Neural cell (in vitro differentiated cells): ENCODE data around the gene ATXN10. TPM values are rescaled to one million over a fixed set of nuclear protein-coding genes. Genes with fewer than 3 reads are reported as not detected.

Source experiments
- H2AFZ ChIP-seq: fragments of 200-600, 300-800 bp; sonication (generic), shearing (Covaris generic); 2 replicates; pipeline ENCODE4 v1.6.0; 2014; ENCODE audit warnings: low read depth, mild to moderate bottlenecking, antibody characterized with exemption, low read length, moderate library complexity
- H3F3A ChIP-seq: fragments of 200-600 bp; shearing (Covaris generic); 2 replicates; pipeline ENCODE4 v1.6.1; 2016; ENCODE audit warnings: mild to moderate bottlenecking, moderate library complexity, mixed read lengths, antibody characterized with exemption, low read length; ENCODE audit not compliant: insufficient read depth, poor library complexity, severe bottlenecking
- H3K27ac ChIP-seq: fragments of 200-600, 300-800 bp; sonication (generic), shearing (Covaris generic); 2 replicates; pipeline ENCODE4 v1.5.1; 2014; ENCODE audit warnings: mild to moderate bottlenecking, low read length, moderate library complexity
- H3K27me3 ChIP-seq: fragments of 300-800, 200-600 bp; sonication (generic), shearing (Covaris generic); 2 replicates; pipeline ENCODE4 v1.6.0; 2014; ENCODE audit warnings: mild to moderate bottlenecking, low read depth, low read length, moderate library complexity; ENCODE audit not compliant: insufficient read depth
- H3K36me3 ChIP-seq: fragments of 300-800, 200-600 bp; sonication (generic), shearing (Covaris generic); 2 replicates; pipeline ENCODE4 v1.5.1; 2014; ENCODE audit warnings: mild to moderate bottlenecking, antibody characterized with exemption, low read length, moderate library complexity; ENCODE audit not compliant: insufficient read depth
- H3K4me2 ChIP-seq: fragments of 300-800, 200-600 bp; sonication (generic), shearing (Covaris generic); 2 replicates; pipeline ENCODE4 v1.6.0; 2014; ENCODE audit warnings: mild to moderate bottlenecking, low read length
- H3K4me3 ChIP-seq: fragments of 300-800, 200-600 bp; sonication (generic), shearing (Covaris generic); 2 replicates; pipeline ENCODE4 v1.5.1; 2014; ENCODE audit warnings: mild to moderate bottlenecking, low read length, moderate library complexity
- H3K79me2 ChIP-seq: fragments of 200-600 bp; shearing (Covaris generic); replicated peaks from 2 replicates; pipeline ENCODE4 v1.6.0; 2014; ENCODE audit warnings: mild to moderate bottlenecking, low read length, moderate library complexity; ENCODE audit not compliant: insufficient read depth
- H3K9ac ChIP-seq: fragments of 300-800, 200-600 bp; sonication (generic), shearing (Covaris generic); 2 replicates; pipeline ENCODE4 v1.6.1; 2016; ENCODE audit warnings: mild to moderate bottlenecking, low read length, mixed read lengths
- H3K9me2 ChIP-seq: fragments of 200-600 bp; shearing (Covaris generic); 2 replicates; pipeline ENCODE4 v1.6.1; 2016; ENCODE audit warnings: mild to moderate bottlenecking, low read length, mixed read lengths; ENCODE audit not compliant: insufficient read depth
- H3K9me3 ChIP-seq: fragments of 200-600, 300-800 bp; sonication (generic), shearing (Covaris generic); 2 replicates; pipeline ENCODE4 v1.6.1; 2016; ENCODE audit warnings: mild to moderate bottlenecking, mixed run types, low read length, moderate library complexity, mixed read lengths
- H4K20me1 ChIP-seq: fragments of 200-600 bp; shearing (Covaris generic); 2 replicates; pipeline ENCODE4 v1.6.1; 2016; ENCODE audit warnings: mild to moderate bottlenecking, mixed run types; ENCODE audit not compliant: insufficient read depth
- CTCF ChIP-seq: fragments of 450-650 bp; IDR thresholded peaks from 2 replicates; pipeline ENCODE4 v1.5.1; 2014; ENCODE audit warnings: antibody characterized with exemption, mild to moderate bottlenecking, moderate library complexity; ENCODE audit not compliant: poor library complexity, severe bottlenecking
- EP300 ChIP-seq: fragments of 450-650 bp; conservative IDR thresholded peaks from 2 replicates; pipeline ENCODE4 v1.6.1; 2014; ENCODE audit warnings: antibody characterized with exemption, mild to moderate bottlenecking, moderate library complexity; ENCODE audit not compliant: poor library complexity, severe bottlenecking
- EZH2 ChIP-seq: fragments of 200-600, 300-800 bp; shearing (Covaris generic), sonication (generic); IDR thresholded peaks from 2 replicates; pipeline ENCODE4 v1.6.1; 2014; ENCODE audit warnings: antibody characterized with exemption, low read length, borderline replicate concordance, mild to moderate bottlenecking; ENCODE audit not compliant: insufficient read depth, poor library complexity, severe bottlenecking
- POLR2AphosphoS5 ChIP-seq: IDR thresholded peaks from 2 replicates; pipeline ENCODE4 v1.6.1; 2012
- RAD21 ChIP-seq: fragments of 450-650 bp; conservative IDR thresholded peaks from 2 replicates; pipeline ENCODE4 v1.6.1; 2014; ENCODE audit warnings: antibody characterized with exemption, mild to moderate bottlenecking, moderate library complexity
- SMC3 ChIP-seq: fragments of 450-650 bp; conservative IDR thresholded peaks from 2 replicates; pipeline ENCODE4 v1.6.1; 2014; ENCODE audit warnings: antibody characterized with exemption, mild to moderate bottlenecking, moderate library complexity; ENCODE audit not compliant: poor library complexity
- TAF1 ChIP-seq: IDR thresholded peaks from 2 replicates; pipeline ENCODE4 v1.6.1; 2012; ENCODE audit warnings: low read depth
- polyA plus RNA-seq: library from polyadenylated mRNA; depleted of rRNA; stranded (reverse); fragments of >200 nt; gene quantifications from 2 replicates; pipeline ENCODE4 v1.2.3, GENCODE V29; 2014
- small RNA-seq, 3 experiments: library from RNA; depleted of rRNA; stranded (forward); fragments of <200 nt; gene quantifications; one replicate each; pipeline ENCODE3, GENCODE V24; 2012
- TF ChIP-seq, protein P1 (sequence below): IDR thresholded peaks from 2 replicates; pipeline ENCODE4 v1.6.1; 2012; ENCODE audit warnings: borderline replicate concordance

ATXN10 gene
- polyA plus RNA-seq, 1 donor from 2014 or later: 321 TPM

DNA sequence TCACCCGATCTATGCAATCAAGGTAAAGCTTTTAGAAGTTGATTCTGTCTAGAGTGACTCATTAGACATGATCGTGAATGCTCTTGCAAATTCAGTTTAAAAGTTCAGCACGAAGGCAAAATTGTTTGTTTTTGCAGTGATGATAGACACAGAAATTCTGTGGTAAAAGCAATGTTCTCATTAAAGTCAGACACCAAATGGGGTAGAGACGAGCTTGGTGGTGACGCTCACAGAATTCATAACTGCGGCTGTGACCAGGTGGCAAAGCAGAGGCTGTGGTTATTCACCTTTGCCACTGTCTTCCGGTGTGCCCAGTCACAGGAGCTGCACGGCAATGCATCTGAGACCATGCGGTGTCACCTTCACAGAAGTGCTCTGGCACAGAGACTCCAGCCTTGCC is 221.9 kb downstream of the ATXN10 start:
- Histone ChIP-seq H3K79me2 (no peaks in the 10 kb centered on the region), H4K20me1 (no peaks in the 10 kb centered on the region), H3K9ac (no peak overlapping the region), H3K4me3 (no peak overlapping the region), H3K27me3 (no peaks in the 10 kb centered on the region), H3F3A (no peaks in the 10 kb centered on the region), H3K9me3 (no peaks in the 10 kb centered on the region), H3K4me2 (no peak overlapping the region), H3K36me3 (no peaks in the 10 kb centered on the region), H3K27ac (no peak overlapping the region), H3K9me2 (no peaks in the 10 kb centered on the region), H2AFZ (no peak overlapping the region)
- TF ChIP-seq, protein P1, sequence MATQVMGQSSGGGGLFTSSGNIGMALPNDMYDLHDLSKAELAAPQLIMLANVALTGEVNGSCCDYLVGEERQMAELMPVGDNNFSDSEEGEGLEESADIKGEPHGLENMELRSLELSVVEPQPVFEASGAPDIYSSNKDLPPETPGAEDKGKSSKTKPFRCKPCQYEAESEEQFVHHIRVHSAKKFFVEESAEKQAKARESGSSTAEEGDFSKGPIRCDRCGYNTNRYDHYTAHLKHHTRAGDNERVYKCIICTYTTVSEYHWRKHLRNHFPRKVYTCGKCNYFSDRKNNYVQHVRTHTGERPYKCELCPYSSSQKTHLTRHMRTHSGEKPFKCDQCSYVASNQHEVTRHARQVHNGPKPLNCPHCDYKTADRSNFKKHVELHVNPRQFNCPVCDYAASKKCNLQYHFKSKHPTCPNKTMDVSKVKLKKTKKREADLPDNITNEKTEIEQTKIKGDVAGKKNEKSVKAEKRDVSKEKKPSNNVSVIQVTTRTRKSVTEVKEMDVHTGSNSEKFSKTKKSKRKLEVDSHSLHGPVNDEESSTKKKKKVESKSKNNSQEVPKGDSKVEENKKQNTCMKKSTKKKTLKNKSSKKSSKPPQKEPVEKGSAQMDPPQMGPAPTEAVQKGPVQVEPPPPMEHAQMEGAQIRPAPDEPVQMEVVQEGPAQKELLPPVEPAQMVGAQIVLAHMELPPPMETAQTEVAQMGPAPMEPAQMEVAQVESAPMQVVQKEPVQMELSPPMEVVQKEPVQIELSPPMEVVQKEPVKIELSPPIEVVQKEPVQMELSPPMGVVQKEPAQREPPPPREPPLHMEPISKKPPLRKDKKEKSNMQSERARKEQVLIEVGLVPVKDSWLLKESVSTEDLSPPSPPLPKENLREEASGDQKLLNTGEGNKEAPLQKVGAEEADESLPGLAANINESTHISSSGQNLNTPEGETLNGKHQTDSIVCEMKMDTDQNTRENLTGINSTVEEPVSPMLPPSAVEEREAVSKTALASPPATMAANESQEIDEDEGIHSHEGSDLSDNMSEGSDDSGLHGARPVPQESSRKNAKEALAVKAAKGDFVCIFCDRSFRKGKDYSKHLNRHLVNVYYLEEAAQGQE: no peak
- TF ChIP-seq POLR2AphosphoS5: no peak
- TF ChIP-seq EZH2: no peak
- TF ChIP-seq TAF1: no peak
- no peak for TF ChIP-seq SMC3
- no peak for TF ChIP-seq CTCF
- no peak for TF ChIP-seq RAD21
- no peak for TF ChIP-seq EP300

Small RNA genes within 50 kb of the gene (small RNA-seq; reads per million reads assigned to genes)
- 0.41 to 7.3 (median 4.0) reads per million in 3 experiments for gene MIR4762
- 0 reads per million in 3 experiments for gene RNU6-1161P

Other genes with a start within 250 kb of the ATXN10 start
- 3.4 and 5.8 TPM in 2 replicates for gene FBLN1, start 169.0 kb upstream of the ATXN10 start, polyA plus RNA-seq